HUES64 (cell line): ENCODE data around the gene ASIC1. TPM values are rescaled to one million over a fixed set of nuclear protein-coding genes. Genes with fewer than 3 reads are reported as not detected.

Experiments used
- H3K27ac ChIP-seq: 2 replicates; pipeline ENCODE4 v1.7.0; 2013; ENCODE audit warnings: low read depth, low read length, inconsistent platforms
- H3K27me3 ChIP-seq: 2 replicates; pipeline ENCODE4 v1.6.1; 2013; ENCODE audit warnings: mild to moderate bottlenecking, low read length; ENCODE audit not compliant: insufficient read depth
- H3K36me3 ChIP-seq: 2 replicates; pipeline ENCODE4 v1.6.1; 2013; ENCODE audit warnings: mild to moderate bottlenecking, low read length; ENCODE audit not compliant: insufficient read depth
- H3K4me1 ChIP-seq: 2 replicates; pipeline ENCODE4 v1.6.1; 2013; ENCODE audit warnings: mild to moderate bottlenecking, low read length, moderate library complexity; ENCODE audit not compliant: insufficient read depth
- H3K4me3 ChIP-seq: 2 replicates; pipeline ENCODE4 v1.5.1; 2013; ENCODE audit warnings: mild to moderate bottlenecking, low read length, moderate library complexity
- H3K9ac ChIP-seq: 2 replicates; pipeline ENCODE4 v1.6.1; 2013; ENCODE audit warnings: mild to moderate bottlenecking, low read depth, low read length
- H3K9me3 ChIP-seq: 2 replicates; pipeline ENCODE4 v1.6.1; 2013; ENCODE audit warnings: low read depth, low read length; ENCODE audit not compliant: insufficient read depth
- WGBS: fragments of 150-250, 120-280 bp; methylation state at CpG from one replicate; pipeline ENCODE4 v1.1.7; 2013; ENCODE audit warnings: missing lambda C conversion rate; 5-methylcytosine and 5-hydroxymethylcytosine counted together
- polyA plus RNA-seq, 2 experiments: library from polyadenylated mRNA; stranded (reverse); fragments of 50-300 nt; gene quantifications; one replicate each; pipeline ENCODE4 v1.2.3, GENCODE V29; 2013

The ASIC1 gene
- polyA plus RNA-seq (2013, experiment 1 of 2): 3.3 TPM
- 4.5 TPM for polyA plus RNA-seq (2013, experiment 2 of 2)

DNA sequence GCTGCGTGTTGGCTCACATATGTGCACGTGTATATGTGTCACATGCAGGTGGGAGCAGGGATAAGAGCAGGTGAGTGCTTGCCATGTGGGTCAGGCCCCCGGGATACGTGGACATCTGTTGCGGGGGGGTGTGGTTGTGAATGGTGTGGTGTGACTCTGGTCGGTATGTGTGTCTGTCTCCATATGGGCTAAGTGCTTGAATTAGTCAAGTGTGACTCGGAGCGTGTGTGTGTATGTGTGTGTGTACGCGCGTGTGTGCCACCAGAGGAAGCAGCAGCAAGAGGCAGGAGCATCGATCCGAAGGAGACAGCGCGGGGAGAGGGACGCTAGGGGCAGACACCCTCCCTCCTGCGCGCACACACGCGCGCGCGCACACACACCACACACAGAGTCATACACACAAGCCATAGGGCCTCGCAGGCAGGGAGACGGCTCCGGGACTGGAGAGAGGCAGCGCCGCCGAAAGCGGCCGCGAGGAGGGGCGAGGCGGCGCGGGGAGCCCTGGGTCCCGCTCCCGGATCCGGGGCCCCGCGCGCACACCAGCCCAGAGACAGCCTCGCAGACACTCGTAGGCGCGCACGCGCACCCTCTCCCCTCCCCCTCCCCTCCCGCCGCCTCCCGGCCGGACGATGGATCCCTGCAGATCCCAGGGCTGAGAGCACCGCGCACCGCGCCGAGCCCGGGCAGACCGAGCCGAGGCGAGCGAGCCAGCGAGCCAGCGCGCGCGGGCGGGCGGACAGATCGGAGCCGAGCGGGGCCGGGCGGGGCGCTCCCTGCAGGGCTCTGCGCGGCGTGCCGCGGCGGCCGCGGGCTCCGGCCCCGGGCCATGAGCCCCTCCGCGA, at the start of gene ASIC1:
ASIC1 (plus strand) TSS at position 597 of the 842 bp plus-strand sequence. CDS start 1,171 bp downstream, outside the sequence.
- Histone ChIP-seq H3K4me1 (peaks cover 4% of the 10 kb centered on the region; the same call in 1 of the 2 replicates), H3K27ac (no peak within 1 kb of the TSS), H3K27me3 (peaks cover 96% of the 10 kb centered on the region), H3K9me3 (no peaks in the 10 kb centered on the region), H3K9ac (peak within 1 kb of the TSS; percentile 24), H3K36me3 (no peaks in the 10 kb centered on the region), H3K4me3 (peak within 1 kb of the TSS; percentile 69)
- under 1% methylated on average over 88 of the region's 88 CpGs for WGBS

DNA sequence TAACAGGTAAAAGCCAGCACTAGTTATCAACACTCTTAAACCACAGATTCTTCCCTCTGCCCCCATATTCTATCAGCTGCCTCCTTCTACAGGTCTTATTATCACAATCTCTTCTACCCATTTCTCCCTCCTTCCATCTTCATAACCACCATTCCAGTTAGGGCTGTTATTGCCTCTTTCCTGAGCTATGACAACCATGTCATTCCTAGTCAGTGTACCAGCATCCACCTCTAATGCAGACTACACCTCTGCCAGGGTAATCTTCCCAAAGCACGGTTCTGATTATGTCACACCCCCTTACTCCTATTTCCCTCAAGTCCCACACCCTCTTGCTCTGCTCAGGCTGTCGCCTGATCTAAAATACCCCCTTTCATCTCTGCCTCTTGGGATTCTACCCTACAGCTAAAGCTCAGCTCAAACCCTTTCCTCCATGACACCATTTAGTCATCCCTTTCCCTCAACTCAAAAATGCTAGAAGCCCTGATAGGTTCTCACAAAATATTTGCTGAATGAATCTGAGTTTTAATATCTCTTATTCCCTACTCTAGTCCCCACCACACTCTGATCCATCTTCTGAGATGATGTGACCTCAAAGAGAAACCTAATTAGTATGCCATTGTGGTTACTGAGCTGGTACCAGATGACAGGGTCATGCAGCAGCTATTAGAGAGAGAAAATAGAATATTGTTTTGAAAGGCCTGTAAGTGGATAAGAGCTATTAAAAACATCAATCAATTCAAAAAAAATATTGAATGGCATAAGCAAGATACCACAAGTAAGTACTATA, 43.8 kb upstream of the ASIC1 start:
- WGBS: 91% methylated on average over 2 of the region's 2 CpGs
- Histone ChIP-seq H3K9me3 (no peaks in the 10 kb centered on the region), H3K4me1 (0 out of 2 replicates have a peak, but pooled peaks cover 5% of the 10 kb centered on the region)

DNA sequence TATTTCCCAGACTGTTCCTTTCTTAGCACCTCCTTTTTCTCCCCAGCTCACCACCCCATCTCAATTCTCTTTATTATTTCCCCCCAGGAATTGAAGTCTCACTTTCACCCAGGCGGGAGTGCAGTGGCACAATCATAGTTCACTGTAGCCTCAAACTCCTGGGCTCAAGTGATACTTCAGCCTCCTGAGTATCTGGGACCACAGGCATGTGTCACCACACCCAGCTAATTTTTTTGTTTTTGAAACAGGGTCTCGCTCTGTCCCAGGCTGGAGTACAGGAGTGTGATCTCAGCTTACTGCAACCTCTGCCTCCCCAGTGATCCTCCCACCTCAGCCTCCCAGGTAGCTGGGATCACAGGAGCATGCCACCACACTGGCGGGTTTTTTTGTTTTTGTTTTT, 43.1 kb upstream of the ASIC1 start:
- no peaks in the 10 kb centered on the region for H3K27me3 ChIP-seq
- no peak overlapping the region for H3K9ac ChIP-seq
- H3K9me3 ChIP-seq: no peaks in the 10 kb centered on the region
- H3K4me3 ChIP-seq: no peak overlapping the region
- no peak overlapping the region for H3K27ac ChIP-seq
- H3K36me3 ChIP-seq: peaks cover 29% of the 10 kb centered on the region
- 93% methylated on average over 2 of the region's 3 CpGs for WGBS
- 0 out of 2 replicates have a peak, but pooled peaks cover 5% of the 10 kb centered on the region for H3K4me1 ChIP-seq

More for the DNA sequence above, 43.8 kb upstream of the ASIC1 start:
- peaks cover 31% of the 10 kb centered on the region for H3K36me3 ChIP-seq
- no peaks in the 10 kb centered on the region for H3K27me3 ChIP-seq
- H3K9ac ChIP-seq: no peak overlapping the region
- H3K4me3 ChIP-seq: no peak overlapping the region
- H3K27ac ChIP-seq: no peak overlapping the region

DNA sequence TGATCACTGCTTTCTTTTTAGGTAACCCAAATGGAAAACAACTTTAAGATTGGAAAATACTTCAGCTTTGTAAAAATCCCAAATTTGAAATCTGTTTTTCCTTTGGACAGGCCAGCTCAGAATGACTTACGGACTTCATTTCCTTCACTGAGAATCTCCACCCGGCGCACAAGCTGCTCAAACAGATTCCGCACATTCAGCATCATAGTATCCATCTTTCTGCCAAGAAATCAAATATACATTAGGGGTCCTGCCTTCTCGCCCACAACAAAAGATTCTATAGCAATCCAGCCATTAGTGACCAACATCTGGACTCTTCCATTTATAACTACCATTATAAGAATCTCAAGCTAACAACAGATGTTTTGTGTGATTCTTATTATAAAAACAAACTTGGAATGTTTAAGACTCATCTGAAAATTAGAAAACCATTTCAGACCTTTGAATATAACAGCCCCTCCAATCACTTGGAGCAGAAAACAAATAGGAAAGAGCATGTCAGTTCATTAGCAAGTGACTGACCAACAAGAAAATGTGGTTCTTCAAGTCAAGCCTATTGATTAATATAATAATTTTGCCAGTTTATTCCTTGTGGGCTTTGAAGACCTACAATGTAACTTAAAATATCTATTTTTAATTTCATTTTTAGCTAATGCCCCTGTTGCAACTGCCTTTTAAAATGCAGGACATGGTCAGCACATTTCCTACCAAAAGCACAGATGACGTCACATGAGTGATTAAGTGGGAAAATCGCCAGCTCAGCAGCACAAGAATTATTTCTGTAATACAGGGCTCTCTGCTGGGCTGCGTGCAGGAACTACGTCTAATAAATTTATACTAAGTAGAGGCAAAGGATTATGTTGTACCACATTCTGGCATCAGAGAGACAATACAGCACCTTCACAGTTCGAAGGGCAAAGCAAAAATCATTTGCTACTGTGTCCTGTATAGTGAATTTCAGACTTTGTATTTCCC, 40.6 kb upstream of the ASIC1 start:
- H3K27me3 ChIP-seq: no peaks in the 10 kb centered on the region
- 94% methylated on average over 10 of the region's 10 CpGs for WGBS
- no peak overlapping the region for H3K4me3 ChIP-seq
- H3K36me3 ChIP-seq: peaks cover 29% of the 10 kb centered on the region
- H3K9me3 ChIP-seq: no peaks in the 10 kb centered on the region
- H3K9ac ChIP-seq: no peak overlapping the region
- no peak overlapping the region for H3K27ac ChIP-seq
- H3K4me1 ChIP-seq: 0 out of 2 replicates have a peak, but pooled peaks cover 5% of the 10 kb centered on the region

DNA sequence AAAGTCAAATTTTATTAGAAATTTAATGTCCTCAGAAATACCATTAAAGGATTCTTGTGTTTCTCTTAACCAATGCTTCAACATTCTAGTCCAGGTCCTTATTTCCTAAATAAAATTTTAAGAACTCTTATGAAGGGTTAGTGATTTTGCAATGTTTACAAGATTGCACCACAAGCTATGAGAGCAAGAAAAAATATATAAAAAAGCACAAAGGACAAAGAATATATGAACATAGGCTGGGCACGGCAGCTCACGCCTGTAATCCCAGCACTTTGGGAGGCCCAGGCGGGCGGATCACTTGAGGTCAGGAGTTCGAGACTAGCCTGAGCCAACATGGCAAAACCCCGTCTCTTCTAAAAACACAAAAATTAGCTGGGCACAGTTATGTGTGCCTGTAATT, 39.8 kb upstream of the ASIC1 start:
- Histone ChIP-seq H3K9ac (no peak overlapping the region), H3K9me3 (no peaks in the 10 kb centered on the region), H3K4me3 (no peak overlapping the region), H3K27ac (no peak overlapping the region), H3K27me3 (no peaks in the 10 kb centered on the region), H3K4me1 (0 out of 2 replicates have a peak, but pooled peaks cover 5% of the 10 kb centered on the region), H3K36me3 (peaks cover 29% of the 10 kb centered on the region)
- 96% methylated on average over 6 of the region's 6 CpGs for WGBS

DNA sequence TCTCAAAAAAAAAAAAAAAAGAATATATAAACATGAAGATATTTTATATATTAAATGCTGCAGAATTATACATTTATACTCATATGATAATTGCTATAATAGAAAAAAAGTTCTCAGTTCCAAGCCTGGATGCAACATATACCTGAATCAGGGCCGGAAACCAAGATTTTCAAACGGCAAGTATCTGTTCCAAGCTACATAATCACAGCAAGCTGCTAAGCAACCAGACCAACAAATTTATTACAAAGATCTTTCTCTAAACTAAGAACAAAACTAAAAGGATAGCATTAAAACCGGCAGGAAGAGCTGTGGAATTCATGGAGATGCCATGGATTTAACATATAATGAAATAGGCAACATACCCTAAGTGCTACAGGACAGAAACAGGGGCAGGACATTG, 39.2 kb upstream of the ASIC1 start:
- Histone ChIP-seq H3K27ac (no peak overlapping the region), H3K4me3 (no peak overlapping the region), H3K9ac (no peak overlapping the region), H3K27me3 (no peaks in the 10 kb centered on the region), H3K4me1 (0 out of 2 replicates have a peak, but pooled peaks cover 5% of the 10 kb centered on the region), H3K9me3 (no peaks in the 10 kb centered on the region), H3K36me3 (peaks cover 26% of the 10 kb centered on the region)
- 79% methylated on average over 3 of the region's 3 CpGs for WGBS

DNA sequence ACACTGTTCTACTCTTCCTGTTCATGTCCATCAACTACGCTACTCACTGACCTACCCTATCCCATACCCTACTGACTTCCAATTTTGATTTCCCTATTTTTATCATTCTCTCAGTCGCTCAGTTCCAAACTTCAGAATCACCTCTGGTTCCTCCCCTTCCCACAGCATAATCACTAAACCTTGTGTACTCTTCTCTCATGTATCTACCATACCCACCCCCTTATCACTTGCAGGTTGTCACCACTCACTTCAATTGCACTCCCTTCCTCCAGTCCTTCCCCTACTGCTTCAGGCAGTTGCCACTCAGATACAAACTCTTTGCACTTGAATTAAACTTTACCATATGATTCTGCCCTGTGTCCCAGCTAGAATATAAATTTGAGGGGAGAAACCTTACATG, 38.4 kb upstream of the ASIC1 start:
- Histone ChIP-seq H3K4me3 (no peak overlapping the region), H3K27me3 (no peaks in the 10 kb centered on the region), H3K36me3 (peaks cover 18% of the 10 kb centered on the region), H3K4me1 (0 out of 2 replicates have a peak, but pooled peaks cover 5% of the 10 kb centered on the region), H3K27ac (no peak overlapping the region), H3K9ac (no peak overlapping the region), H3K9me3 (no peaks in the 10 kb centered on the region)
- 92% methylated on average over 2 of the region's 2 CpGs for WGBS

DNA sequence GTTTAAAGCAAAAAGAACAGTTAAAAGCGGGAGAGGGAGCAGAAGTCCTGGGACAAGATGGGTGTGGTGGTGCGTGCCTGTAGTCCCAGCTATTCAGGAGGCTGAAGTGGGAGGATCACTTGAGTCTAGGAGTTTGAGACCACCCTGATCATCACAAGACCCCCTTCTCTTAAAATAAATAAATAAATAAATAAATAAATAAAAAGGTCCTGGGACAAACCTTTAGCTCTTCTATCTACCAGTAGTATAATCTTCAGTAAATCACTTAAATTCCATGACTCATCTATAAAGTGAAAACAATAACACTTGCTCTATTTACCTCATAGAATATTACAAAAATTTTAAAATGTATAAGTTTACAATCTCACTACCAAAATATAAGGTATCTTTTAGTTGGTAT, 37.9 kb upstream of the ASIC1 start:
- peaks cover 13% of the 10 kb centered on the region for H3K36me3 ChIP-seq
- H3K9me3 ChIP-seq: no peaks in the 10 kb centered on the region
- H3K4me1 ChIP-seq: 0 out of 2 replicates have a peak, but pooled peaks cover 5% of the 10 kb centered on the region
- H3K27ac ChIP-seq: no peak overlapping the region
- H3K27me3 ChIP-seq: no peaks in the 10 kb centered on the region
- WGBS: 100% methylated on average over 2 of the region's 2 CpGs
- no peak overlapping the region for H3K4me3 ChIP-seq
- H3K9ac ChIP-seq: no peak overlapping the region

DNA sequence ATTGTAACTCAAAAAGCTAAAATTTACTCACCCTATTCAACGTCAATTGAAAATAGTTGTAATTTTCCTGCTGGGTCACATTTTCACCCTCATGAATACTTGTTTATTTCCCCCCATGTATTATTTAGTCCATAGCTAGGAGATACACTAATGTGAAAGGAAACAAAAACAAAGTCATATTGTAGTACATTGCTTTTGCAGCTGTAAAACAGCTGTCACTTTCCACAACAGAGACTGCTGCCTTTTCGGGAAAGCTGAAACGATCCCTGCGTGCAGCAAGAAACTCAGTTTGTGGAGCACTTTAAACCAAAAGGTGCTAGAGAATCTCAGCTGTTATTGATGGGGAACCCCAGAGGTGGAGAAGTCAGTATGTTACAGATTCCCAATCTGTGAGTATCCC, 36.4 kb upstream of the ASIC1 start:
- H3K4me1 ChIP-seq: peaks cover 8% of the 10 kb centered on the region; the same call in 1 of the 2 replicates
- H3K9ac ChIP-seq: no peak overlapping the region
- H3K4me3 ChIP-seq: no peak overlapping the region
- no peak overlapping the region for H3K27ac ChIP-seq
- H3K27me3 ChIP-seq: no peaks in the 10 kb centered on the region
- peaks cover 3% of the 10 kb centered on the region; the same call in 1 of the 2 replicates for H3K36me3 ChIP-seq
- no peaks in the 10 kb centered on the region for H3K9me3 ChIP-seq
- WGBS: 95% methylated on average over 4 of the region's 4 CpGs

DNA sequence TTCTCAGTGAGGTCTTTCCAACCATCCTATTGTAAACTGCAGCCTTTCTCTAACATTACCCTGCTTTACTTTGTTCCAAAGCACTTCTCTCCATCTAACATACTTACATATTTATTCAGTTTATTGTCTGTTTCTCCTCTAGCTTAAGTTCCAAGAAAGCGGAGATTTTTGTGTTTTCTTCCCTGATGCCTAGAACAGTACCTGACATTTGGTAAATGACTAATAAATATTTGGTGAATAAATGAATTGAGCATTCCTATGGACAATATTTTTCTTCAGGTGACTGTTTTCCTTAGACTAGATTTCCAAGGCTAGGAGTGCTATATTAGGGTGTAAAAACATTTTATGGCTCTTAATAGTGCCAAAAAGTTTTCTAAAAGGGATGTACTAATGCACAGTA, 34.5 kb upstream of the ASIC1 start:
- H3K36me3 ChIP-seq: no peaks in the 10 kb centered on the region
- H3K9ac ChIP-seq: no peak overlapping the region
- no peaks in the 10 kb centered on the region for H3K27me3 ChIP-seq
- peaks cover 8% of the 10 kb centered on the region; the same call in 1 of the 2 replicates for H3K4me1 ChIP-seq
- no peaks in the 10 kb centered on the region for H3K9me3 ChIP-seq
- H3K4me3 ChIP-seq: no peak overlapping the region
- 100% methylated on average over 1 of the region's 1 CpG for WGBS
- H3K27ac ChIP-seq: no peak overlapping the region
